Activated effector memory CD4-positive, alpha-beta T cell treated with Interleukin-2 at 50 U/mL for 16 hours (primary cell): ENCODE results near the gene GRID1.

Experiments used
- DNase-seq: peaks from one replicate; pipeline ENCODE4 v3.0.0-alpha.2; 2020

GRID1 gene

GRCh38 chr10:86288695-86289576 is 77.7 kb downstream of the GRID1 start:
- no peak for DNase-seq

- DNase-seq: no peak
Observed at GRCh38 chr10:86287966-86288579, 78.5 kb downstream of the GRID1 start.

GRCh38 chr10:86287110-86287793 is 79.3 kb downstream of the GRID1 start:
- DNase-seq: no peak

GRCh38 chr10:86286236-86287109 is 80.1 kb downstream of the GRID1 start:
- no peak for DNase-seq

- no peak for DNase-seq
Observed at GRCh38 chr10:86285136-86285790, 81.3 kb downstream of the GRID1 start.

GRCh38 chr10:86284355-86285105 is 82.1 kb downstream of the GRID1 start:
- DNase-seq: no peak

GRCh38 chr10:86283466-86284287 is 82.9 kb downstream of the GRID1 start:
- no peak for DNase-seq

GRCh38 chr10:86282664-86283465 is 83.7 kb downstream of the GRID1 start:
- no peak for DNase-seq

- DNase-seq: no peak
Observed at GRCh38 chr10:86281396-86281795, 85.2 kb downstream of the GRID1 start.

- no peak for DNase-seq
Observed at GRCh38 chr10:86269332-86269731, 97.3 kb downstream of the GRID1 start.

GRCh38 chr10:86267286-86268195 is 99.1 kb downstream of the GRID1 start:
- DNase-seq: no peak

GRCh38 chr10:86266446-86267242 is 100.0 kb downstream of the GRID1 start:
- no peak for DNase-seq

GRCh38 chr10:86265895-86266259 is 100.7 kb downstream of the GRID1 start:
- DNase-seq: no peak

- DNase-seq: no peak
Observed at GRCh38 chr10:86265236-86265894, 101.2 kb downstream of the GRID1 start.

GRCh38 chr10:86264481-86265231 is 101.9 kb downstream of the GRID1 start:
- DNase-seq: no peak

GRCh38 chr10:86263907-86264306 is 102.7 kb downstream of the GRID1 start:
- no peak for DNase-seq
